Vagina (tissue), 2 donors: Measurements from ENCODE around the gene ACTR1A.

Source experiments
- POLR2A ChIP-seq, 2 donors: fragments of 450-650 bp; IDR thresholded peaks; one replicate each; pipeline ENCODE4 v1.6.1; 2017; ENCODE audit warnings: antibody characterized with exemption in 2 of 2, mild to moderate bottlenecking in 2 of 2, moderate library complexity in 2 of 2
- POLR2AphosphoS5 ChIP-seq, 2 donors: sonication (generic); formaldehyde crosslinking; IDR thresholded peaks; one replicate each; pipeline ENCODE4 v1.9.0; 2017; ENCODE audit warnings: antibody characterized with exemption in 2 of 2, mild to moderate bottlenecking in 2 of 2, low read depth in 1 of 2; ENCODE audit not compliant: insufficient read depth in 1 of 2
- TF ChIP-seq, protein P1 (sequence below), 3 experiments: fragments of 450-650 bp in 2 of 3; fragments of 200-600 bp in 1 of 3; sonication (generic) in 1 of 3; IDR thresholded peaks; one replicate each; pipeline ENCODE4 v1.5.1; 2017 to 2019; ENCODE audit warnings: antibody characterized with exemption in 3 of 3, mild to moderate bottlenecking in 2 of 3, moderate library complexity in 2 of 3

DNA sequence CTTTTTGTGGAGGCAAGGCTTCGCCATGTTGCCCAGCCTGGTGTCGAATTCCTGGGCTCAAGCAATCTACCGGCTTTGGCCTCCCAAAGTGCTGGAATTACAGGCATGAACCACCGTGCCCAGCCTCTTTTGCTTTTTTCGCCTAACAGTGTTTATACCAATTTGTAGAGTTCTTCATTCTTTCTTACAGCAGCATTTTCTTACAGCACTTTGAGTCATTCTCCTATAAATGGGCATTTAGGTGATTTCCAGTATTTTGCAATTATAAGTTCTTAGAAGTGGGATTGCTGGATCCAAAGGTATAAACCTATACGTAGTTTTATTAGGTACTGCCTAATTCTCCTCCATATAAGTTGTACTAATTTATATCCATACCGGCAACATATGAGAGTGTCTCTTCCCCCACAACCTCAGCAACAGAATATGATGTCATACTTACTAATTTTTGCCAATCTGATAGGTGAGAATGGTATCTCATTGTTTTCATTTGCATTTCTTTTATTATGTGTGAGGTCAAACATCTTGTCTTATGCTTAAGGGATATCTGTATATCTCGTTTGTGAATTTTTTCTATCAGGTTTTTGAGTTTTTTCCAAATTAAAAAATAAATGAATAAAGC is 40.4 kb upstream of the ACTR1A start:
- TF ChIP-seq, protein P1, sequence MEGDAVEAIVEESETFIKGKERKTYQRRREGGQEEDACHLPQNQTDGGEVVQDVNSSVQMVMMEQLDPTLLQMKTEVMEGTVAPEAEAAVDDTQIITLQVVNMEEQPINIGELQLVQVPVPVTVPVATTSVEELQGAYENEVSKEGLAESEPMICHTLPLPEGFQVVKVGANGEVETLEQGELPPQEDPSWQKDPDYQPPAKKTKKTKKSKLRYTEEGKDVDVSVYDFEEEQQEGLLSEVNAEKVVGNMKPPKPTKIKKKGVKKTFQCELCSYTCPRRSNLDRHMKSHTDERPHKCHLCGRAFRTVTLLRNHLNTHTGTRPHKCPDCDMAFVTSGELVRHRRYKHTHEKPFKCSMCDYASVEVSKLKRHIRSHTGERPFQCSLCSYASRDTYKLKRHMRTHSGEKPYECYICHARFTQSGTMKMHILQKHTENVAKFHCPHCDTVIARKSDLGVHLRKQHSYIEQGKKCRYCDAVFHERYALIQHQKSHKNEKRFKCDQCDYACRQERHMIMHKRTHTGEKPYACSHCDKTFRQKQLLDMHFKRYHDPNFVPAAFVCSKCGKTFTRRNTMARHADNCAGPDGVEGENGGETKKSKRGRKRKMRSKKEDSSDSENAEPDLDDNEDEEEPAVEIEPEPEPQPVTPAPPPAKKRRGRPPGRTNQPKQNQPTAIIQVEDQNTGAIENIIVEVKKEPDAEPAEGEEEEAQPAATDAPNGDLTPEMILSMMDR (IDR thresholded peaks at IDR 0.05): no peak
- TF ChIP-seq POLR2AphosphoS5 (IDR thresholded peaks at IDR 0.05; ENCODE audit: insufficient read depth in 1 of 2, low read depth in 1 of 2) (no peak), POLR2A (IDR thresholded peaks at IDR 0.05) (no peak)
